Vagina (tissue), 2 donors: ENCODE measurements around the gene CSGALNACT2. TPM values are rescaled to one million over a fixed set of nuclear protein-coding genes. Genes with fewer than 3 reads are reported as not detected.

ENCODE experiments used
- DNase-seq, 2 donors: peaks; one replicate each; pipeline ENCODE4 v3.0.0-alpha.2; 2017; ENCODE audit errors: extremely low spot score in 2 of 2
- H3K27ac ChIP-seq: fragments of 200-600 bp; sonication (generic); one replicate; pipeline ENCODE4 v1.5.1; 2019
- H3K27me3 ChIP-seq: fragments of 200-600 bp; sonication (generic); one replicate; pipeline ENCODE4 v1.5.1; 2019
- H3K36me3 ChIP-seq, 2 donors: fragments of 200-600 bp; sonication (generic); one replicate each; pipeline ENCODE4 v1.5.1; 2017 to 2019
- H3K4me1 ChIP-seq: fragments of 200-600 bp; sonication (generic); one replicate; pipeline ENCODE4 v1.5.1; 2019
- H3K4me3 ChIP-seq, 2 donors: fragments of 200-600 bp; sonication (generic); 1 replicate in 1 of 2; 2 replicates in 1 of 2; pipeline ENCODE4 v1.5.1; 2016 to 2019
- H3K9me3 ChIP-seq: fragments of 200-600 bp; sonication (generic); one replicate; pipeline ENCODE4 v1.5.1; 2019
- POLR2A ChIP-seq, 2 donors: fragments of 450-650 bp; IDR thresholded peaks; one replicate each; pipeline ENCODE4 v1.6.1; 2017; ENCODE audit warnings: antibody characterized with exemption in 2 of 2, mild to moderate bottlenecking in 2 of 2, moderate library complexity in 2 of 2
- POLR2AphosphoS5 ChIP-seq, 2 donors: sonication (generic); formaldehyde crosslinking; IDR thresholded peaks; one replicate each; pipeline ENCODE4 v1.9.0; 2017; ENCODE audit warnings: antibody characterized with exemption in 2 of 2, mild to moderate bottlenecking in 2 of 2, low read depth in 1 of 2; ENCODE audit not compliant: insufficient read depth in 1 of 2
- intact Hi-C: fragments of 100-400 bp; cut with DNase I; formaldehyde crosslinking; loops from one replicate; pipeline ENCODE4 v1.15.1; 2023
- total RNA-seq: library from RNA; depleted of rRNA; stranded (reverse); fragments of >200 nt; gene quantifications from one replicate; pipeline ENCODE4 v1.2.3, GENCODE V29; 2016
- TF ChIP-seq, protein P1 (sequence below), 3 experiments: fragments of 450-650 bp in 2 of 3; fragments of 200-600 bp in 1 of 3; sonication (generic) in 1 of 3; IDR thresholded peaks; one replicate each; pipeline ENCODE4 v1.5.1; 2017 to 2019; ENCODE audit warnings: antibody characterized with exemption in 3 of 3, mild to moderate bottlenecking in 2 of 3, moderate library complexity in 2 of 3

CSGALNACT2 gene
- total RNA-seq, 1 donor from 2014 or later = 21.9 TPM

DNA sequence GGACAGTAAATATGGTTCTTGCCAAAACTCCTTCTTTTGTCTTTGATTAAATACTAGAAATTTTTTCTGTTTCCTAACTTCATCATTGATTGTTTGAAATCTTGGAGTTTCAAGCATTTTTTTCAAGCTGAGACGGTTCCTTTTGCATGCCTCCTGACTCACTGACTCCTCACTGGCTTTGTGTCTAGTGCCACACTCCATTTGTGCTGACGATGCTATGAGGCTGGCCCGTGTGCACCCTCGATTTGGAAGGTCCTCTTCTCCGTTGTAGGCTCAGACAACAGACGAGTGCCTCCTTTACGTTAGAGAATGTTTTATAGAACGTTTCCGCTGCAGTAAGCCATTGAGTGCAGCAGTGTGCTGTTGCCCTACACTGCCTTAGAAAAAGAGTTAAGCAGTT, 10.8 kb upstream of the CSGALNACT2 start:
- intact Hi-C loops = no loop called here
- Histone ChIP-seq H3K4me3 (no peak overlapping the region), H3K27me3 (no peaks in the 10 kb centered on the region), H3K27ac (peak overlapping the region; percentile 72), H3K9me3 (no peaks in the 10 kb centered on the region), H3K36me3 (no peaks in the 10 kb centered on the region), H3K4me1 (no peaks in the 10 kb centered on the region)
- peak in 1 of 2 donors; percentile 3 for DNase-seq
- TF ChIP-seq, protein P1, sequence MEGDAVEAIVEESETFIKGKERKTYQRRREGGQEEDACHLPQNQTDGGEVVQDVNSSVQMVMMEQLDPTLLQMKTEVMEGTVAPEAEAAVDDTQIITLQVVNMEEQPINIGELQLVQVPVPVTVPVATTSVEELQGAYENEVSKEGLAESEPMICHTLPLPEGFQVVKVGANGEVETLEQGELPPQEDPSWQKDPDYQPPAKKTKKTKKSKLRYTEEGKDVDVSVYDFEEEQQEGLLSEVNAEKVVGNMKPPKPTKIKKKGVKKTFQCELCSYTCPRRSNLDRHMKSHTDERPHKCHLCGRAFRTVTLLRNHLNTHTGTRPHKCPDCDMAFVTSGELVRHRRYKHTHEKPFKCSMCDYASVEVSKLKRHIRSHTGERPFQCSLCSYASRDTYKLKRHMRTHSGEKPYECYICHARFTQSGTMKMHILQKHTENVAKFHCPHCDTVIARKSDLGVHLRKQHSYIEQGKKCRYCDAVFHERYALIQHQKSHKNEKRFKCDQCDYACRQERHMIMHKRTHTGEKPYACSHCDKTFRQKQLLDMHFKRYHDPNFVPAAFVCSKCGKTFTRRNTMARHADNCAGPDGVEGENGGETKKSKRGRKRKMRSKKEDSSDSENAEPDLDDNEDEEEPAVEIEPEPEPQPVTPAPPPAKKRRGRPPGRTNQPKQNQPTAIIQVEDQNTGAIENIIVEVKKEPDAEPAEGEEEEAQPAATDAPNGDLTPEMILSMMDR (IDR thresholded peaks at IDR 0.05) = no peak
- TF ChIP-seq POLR2A (IDR thresholded peaks at IDR 0.05) = no peak
- no peak for TF ChIP-seq POLR2AphosphoS5 (IDR thresholded peaks at IDR 0.05; ENCODE audit: insufficient read depth in 1 of 2, low read depth in 1 of 2)

DNA sequence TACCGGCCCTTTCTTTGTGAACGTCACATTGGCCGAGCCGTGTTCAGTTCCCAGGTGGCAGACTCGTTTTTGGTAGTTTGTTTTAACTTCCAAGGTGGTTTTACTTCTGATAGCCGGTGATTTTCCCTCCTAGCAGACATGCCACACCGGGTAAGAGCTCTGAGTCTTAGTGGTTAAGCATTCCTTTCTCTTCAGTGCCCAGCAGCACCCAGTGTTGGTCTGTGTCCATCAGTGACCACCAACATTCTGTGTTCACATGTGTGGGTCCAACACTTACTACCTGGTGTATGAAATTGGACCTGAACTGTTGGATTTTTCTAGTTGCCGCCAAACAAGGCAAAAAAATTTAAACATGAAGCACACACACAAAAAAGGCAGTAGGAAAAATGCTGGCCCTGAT, 9.9 kb upstream of the CSGALNACT2 start:
- peak overlapping the region; percentile 72 for H3K27ac ChIP-seq
- H3K4me1 ChIP-seq = no peaks in the 10 kb centered on the region
- intact Hi-C loops = no loop called here
- H3K4me3 ChIP-seq = no peak overlapping the region
- TF ChIP-seq POLR2AphosphoS5 (IDR thresholded peaks at IDR 0.05; ENCODE audit: insufficient read depth in 1 of 2, low read depth in 1 of 2) (no peak), POLR2A (IDR thresholded peaks at IDR 0.05) (no peak)
- TF ChIP-seq, protein P1 (IDR thresholded peaks at IDR 0.05) = no peak
- H3K9me3 ChIP-seq = no peaks in the 10 kb centered on the region
- H3K36me3 ChIP-seq = no peaks in the 10 kb centered on the region
- peak; percentile 43 to 56 for DNase-seq
- no peaks in the 10 kb centered on the region for H3K27me3 ChIP-seq

DNA sequence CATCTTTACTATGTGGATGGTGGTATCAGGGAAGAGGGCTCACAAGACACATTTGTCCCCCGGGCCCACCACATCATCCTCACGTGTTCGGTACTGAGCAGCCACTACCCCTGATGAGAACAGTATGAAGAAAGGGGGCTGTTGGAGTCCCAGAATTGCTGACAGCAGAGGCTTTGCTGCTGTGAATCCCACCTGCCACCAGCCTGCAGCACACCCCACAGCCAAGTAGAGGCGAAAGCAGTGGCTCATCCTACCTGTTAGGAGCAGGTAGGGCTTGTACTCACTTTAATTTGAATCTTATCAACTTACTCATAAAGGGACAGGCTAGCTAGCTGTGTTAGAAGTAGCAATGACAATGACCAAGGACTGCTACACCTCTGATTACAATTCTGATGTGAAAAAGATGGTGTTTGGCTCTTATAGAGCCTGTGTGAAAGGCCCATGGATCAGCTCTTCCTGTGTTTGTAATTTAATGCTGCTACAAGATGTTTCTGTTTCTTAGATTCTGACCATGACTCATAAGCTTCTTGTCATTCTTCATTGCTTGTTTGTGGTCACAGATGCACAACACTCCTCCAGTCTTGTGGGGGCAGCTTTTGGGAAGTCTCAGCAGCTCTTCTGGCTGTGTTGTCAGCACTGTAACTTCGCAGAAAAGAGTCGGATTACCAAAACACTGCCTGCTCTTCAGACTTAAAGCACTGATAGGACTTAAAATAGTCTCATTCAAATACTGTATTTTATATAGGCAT, 9.1 kb upstream of the CSGALNACT2 start:
- Histone ChIP-seq H3K4me1 (no peaks in the 10 kb centered on the region), H3K27ac (peak overlapping the region; percentile 72), H3K9me3 (no peaks in the 10 kb centered on the region), H3K4me3 (no peak overlapping the region), H3K36me3 (no peaks in the 10 kb centered on the region), H3K27me3 (no peaks in the 10 kb centered on the region)
- TF ChIP-seq, protein P1 (IDR thresholded peaks at IDR 0.05) = no peak
- TF ChIP-seq POLR2A (IDR thresholded peaks at IDR 0.05) (no peak), POLR2AphosphoS5 (IDR thresholded peaks at IDR 0.05; ENCODE audit: insufficient read depth in 1 of 2, low read depth in 1 of 2) (peak in 1 of 2 donors; percentile 21)
- no peak for DNase-seq
- intact Hi-C loops = no loop called here

DNA sequence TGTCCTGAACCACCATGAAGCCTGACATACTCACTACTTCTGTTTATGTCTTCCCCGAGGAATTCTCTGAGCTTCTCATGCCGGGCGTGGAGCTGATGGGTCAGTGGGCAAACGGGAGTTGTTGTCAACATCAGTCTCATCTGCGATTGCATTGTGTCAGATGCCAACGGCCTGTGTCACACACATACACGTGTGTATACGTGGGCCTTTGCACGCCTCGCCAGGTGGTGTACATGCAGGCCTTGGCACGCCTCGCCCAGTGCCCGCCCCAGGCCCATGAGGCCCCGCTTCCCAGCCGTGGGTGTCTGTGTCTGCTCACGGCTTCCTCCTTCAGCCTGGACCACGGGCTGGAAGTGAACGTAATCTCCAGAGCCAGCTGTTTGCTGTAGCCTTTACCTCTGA, 7.5 kb upstream of the CSGALNACT2 start:
- H3K27ac ChIP-seq = no peak overlapping the region
- TF ChIP-seq, protein P1 (IDR thresholded peaks at IDR 0.05) = no peak
- no peak for TF ChIP-seq POLR2AphosphoS5 (IDR thresholded peaks at IDR 0.05; ENCODE audit: insufficient read depth in 1 of 2, low read depth in 1 of 2)
- TF ChIP-seq POLR2A (IDR thresholded peaks at IDR 0.05) = no peak
- no peaks in the 10 kb centered on the region for H3K36me3 ChIP-seq
- no peaks in the 10 kb centered on the region for H3K27me3 ChIP-seq
- H3K4me3 ChIP-seq = no peak overlapping the region
- intact Hi-C loops = no loop called here
- H3K9me3 ChIP-seq = no peaks in the 10 kb centered on the region
- no peak for DNase-seq
- no peaks in the 10 kb centered on the region for H3K4me1 ChIP-seq

DNA sequence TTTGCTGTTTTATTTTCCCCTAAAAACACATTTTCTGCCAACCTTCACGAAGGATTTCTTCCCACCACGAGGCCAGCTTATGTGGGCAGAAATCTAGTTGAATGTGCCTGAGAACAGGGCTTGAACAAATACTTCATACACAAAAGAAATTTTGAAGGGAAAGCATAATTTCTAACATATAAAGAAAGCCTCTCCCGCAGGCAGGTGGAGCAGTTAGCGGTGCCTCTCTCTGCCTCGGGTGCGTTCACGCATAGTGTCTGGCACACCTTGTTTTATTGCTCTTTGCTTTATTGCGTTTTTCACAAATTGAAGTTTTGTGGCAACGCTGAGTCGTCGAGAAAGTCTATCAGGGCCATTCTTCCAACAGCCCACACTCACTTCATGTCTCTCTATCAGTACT, 7.0 kb upstream of the CSGALNACT2 start:
- H3K4me1 ChIP-seq = peaks cover 4% of the 10 kb centered on the region

More for the DNA sequence above, 7.0 kb upstream of the CSGALNACT2 start:
- DNase-seq = no peak
- no peaks in the 10 kb centered on the region for H3K9me3 ChIP-seq
- H3K36me3 ChIP-seq = no peaks in the 10 kb centered on the region
- H3K27ac ChIP-seq = no peak overlapping the region
- no peaks in the 10 kb centered on the region for H3K27me3 ChIP-seq
- intact Hi-C loops = no loop called here
- no peak overlapping the region for H3K4me3 ChIP-seq
- no peak for TF ChIP-seq POLR2AphosphoS5 (IDR thresholded peaks at IDR 0.05; ENCODE audit: insufficient read depth in 1 of 2, low read depth in 1 of 2)
- TF ChIP-seq, protein P1 (IDR thresholded peaks at IDR 0.05) = no peak
- TF ChIP-seq POLR2A (IDR thresholded peaks at IDR 0.05) = no peak
